Mucosa of descending colon (tissue), 3 donors: ENCODE measurements around the gene PAMR1. TPM values are rescaled to one million over a fixed set of nuclear protein-coding genes. Genes with fewer than 3 reads are reported as not detected.

Source experiments
- ATAC-seq: fragments of 200-7000 bp; cut with Tn5 transposase; one replicate; pipeline ENCODE4 v1.9.1; 2020; ENCODE audit warnings: mild to moderate bottlenecking, moderate library complexity
- DNase-seq, 3 donors: peaks; one replicate each; pipeline ENCODE4 v3.0.0-alpha.2; 2020
- H3K36me3 ChIP-seq: fragments of 200-600 bp; one replicate; pipeline ENCODE4 v1.8.0; 2021; ENCODE audit warnings: low read depth, mild to moderate bottlenecking
- H3K4me1 ChIP-seq: fragments of 200-600 bp; one replicate; pipeline ENCODE4 v1.8.0; 2021; ENCODE audit warnings: low read depth, mild to moderate bottlenecking
- H3K4me3 ChIP-seq: fragments of 200-600 bp; one replicate; pipeline ENCODE4 v1.8.0; 2021; ENCODE audit warnings: mild to moderate bottlenecking
- H3K9me3 ChIP-seq: fragments of 200-600 bp; one replicate; pipeline ENCODE4 v1.8.0; 2021; ENCODE audit warnings: mild to moderate bottlenecking
- intact Hi-C, 2 donors: fragments of 100-400 bp; cut with DNase I in 1 of 2; cut with micrococcal nuclease in 1 of 2; formaldehyde crosslinking; loops; one replicate each; pipeline versions ENCODE4 v1.11.0 to v1.11.1; 2022; cut with DNase I, micrococcal nuclease
- total RNA-seq, 3 donors: library from RNA; stranded (reverse); fragmentation: NEBNext Ultra II Directional in 2 of 3; extraction: Animal tissue kit (Norgen Biotek cat#: 25700) in 2 of 3; gene quantifications; one replicate each; pipeline versions ENCODE4 v1.2.1 to v1.2.4, GENCODE V29; 2021 to 2023
- TF ChIP-seq, protein P1 (sequence below): fragments of 200-600 bp; IDR thresholded peaks from one replicate; pipeline ENCODE4 v1.8.0; 2022; ENCODE audit warnings: antibody characterized with exemption, mild to moderate bottlenecking
- donor health status: DM: no; HTN: no; CAD: no; lungs with moderate emphysema.
- donor health status: DM: no; HTN: no; CAD: no.
- donor health status: DM: no; HTN: yes; CAD: no.

PAMR1 gene
- total RNA-seq, 3 donors from 2014 or later: 1.7 to 17.4 (median 2.3) TPM

DNA sequence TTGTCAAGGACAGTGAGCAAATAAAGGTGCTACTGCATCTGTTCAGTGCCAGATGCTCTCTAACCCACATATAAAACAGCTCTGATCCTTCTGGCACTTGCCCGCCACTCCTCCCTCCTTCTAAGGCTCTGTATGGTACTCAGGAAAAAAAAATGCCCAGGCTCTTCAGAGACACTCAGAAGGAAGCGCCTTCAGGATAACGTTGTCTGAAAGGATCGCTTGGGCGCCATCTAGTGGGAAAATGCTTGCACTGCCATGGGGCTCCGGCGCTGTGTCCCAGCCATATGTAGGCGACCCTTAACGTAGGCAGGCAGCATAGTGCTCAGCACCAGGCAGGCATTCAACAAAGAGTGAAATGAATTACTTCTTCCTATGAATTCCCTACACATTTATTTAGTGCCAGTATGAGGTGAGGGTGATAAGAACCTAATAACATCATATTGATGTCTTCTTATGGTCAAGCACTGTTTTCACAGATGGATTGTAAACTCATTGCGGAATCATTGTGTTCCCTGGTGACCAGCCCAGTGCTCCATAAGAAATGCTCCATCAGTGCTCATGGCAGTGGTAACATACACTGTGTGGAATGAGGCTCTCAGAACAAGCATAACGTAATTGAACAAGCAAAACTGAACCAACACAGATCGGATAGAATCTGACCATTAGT lies 39.6 kb downstream of the PAMR1 start:
- intact Hi-C loops: loop anchor here in 1 of 2 donors (10.0 kb wide), 1 partner anchor 561 kb away; no protein-coding TSS in a partner anchor
- DNase-seq (peak; percentile 60 to 87 (median 77)), ATAC-seq (peak; percentile 87)
- H3K4me1 ChIP-seq: no peaks in the 10 kb centered on the region
- no peak overlapping the region for H3K4me3 ChIP-seq
- H3K36me3 ChIP-seq: no peaks in the 10 kb centered on the region
- H3K9me3 ChIP-seq: no peaks in the 10 kb centered on the region
- TF ChIP-seq, protein P1, sequence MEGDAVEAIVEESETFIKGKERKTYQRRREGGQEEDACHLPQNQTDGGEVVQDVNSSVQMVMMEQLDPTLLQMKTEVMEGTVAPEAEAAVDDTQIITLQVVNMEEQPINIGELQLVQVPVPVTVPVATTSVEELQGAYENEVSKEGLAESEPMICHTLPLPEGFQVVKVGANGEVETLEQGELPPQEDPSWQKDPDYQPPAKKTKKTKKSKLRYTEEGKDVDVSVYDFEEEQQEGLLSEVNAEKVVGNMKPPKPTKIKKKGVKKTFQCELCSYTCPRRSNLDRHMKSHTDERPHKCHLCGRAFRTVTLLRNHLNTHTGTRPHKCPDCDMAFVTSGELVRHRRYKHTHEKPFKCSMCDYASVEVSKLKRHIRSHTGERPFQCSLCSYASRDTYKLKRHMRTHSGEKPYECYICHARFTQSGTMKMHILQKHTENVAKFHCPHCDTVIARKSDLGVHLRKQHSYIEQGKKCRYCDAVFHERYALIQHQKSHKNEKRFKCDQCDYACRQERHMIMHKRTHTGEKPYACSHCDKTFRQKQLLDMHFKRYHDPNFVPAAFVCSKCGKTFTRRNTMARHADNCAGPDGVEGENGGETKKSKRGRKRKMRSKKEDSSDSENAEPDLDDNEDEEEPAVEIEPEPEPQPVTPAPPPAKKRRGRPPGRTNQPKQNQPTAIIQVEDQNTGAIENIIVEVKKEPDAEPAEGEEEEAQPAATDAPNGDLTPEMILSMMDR: peak; percentile 84

DNA sequence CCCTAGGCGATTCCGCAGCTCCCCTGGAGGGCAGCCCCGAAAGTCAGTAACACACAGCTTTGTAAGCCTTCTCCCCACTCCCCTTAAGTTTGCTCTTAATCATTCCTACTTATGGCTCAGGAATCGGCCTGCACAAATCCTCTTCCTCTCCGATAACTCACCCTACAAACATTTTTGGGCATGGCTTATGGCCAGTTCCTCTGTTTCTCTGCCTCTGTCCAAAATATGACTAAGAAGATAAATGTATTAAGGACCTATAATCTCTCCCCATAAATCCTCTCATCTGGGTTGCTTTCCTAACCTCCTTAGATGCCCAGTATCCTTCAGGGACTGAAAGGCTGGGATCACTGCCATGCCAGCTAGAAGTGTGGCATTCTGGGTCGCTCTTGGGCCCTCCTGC lies 41.0 kb downstream of the PAMR1 start:
- ATAC-seq: no peak
- intact Hi-C loops: loop anchor here in 1 of 2 donors (10.0 kb wide), 1 partner anchor 560 kb away; no protein-coding TSS in a partner anchor
- Histone ChIP-seq H3K4me1 (no peaks in the 10 kb centered on the region), H3K36me3 (no peaks in the 10 kb centered on the region), H3K9me3 (no peaks in the 10 kb centered on the region), H3K4me3 (no peak overlapping the region)
- TF ChIP-seq, protein P1: no peak
- DNase-seq: no peak

DNA sequence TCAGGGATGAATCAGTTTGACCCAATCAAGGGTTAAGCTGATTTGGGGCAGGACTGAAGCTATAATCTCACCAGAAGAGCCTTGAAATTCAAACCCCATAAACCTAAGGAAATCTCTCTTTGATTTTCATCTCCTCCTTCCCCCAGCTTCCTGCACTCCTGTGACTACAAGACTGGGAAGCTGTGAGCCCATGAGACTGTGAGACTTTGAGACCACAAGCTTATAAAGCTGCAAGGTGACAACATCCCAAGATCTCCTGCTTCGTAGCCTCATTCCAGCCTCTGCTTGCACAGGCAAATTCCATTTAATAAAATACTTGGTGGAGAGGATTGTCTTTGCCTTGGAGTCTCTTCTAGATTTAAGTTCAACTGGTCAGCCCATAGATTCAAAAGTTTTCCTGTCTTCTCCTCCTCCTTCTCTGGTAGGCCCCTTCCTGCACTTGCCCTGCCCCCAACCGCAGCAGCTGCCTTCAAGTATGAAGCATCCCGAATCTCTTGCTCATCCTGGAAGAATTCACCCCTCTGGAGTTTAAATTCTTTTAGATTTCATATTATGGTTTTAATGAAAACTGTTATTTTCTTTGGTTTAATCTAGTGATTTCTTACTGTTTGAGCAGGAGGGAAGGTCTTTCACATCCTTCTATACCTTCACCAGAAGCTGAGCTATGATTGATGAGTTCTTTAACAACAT lies 42.1 kb downstream of the PAMR1 start:
- TF ChIP-seq, protein P1: no peak
- H3K9me3 ChIP-seq: no peaks in the 10 kb centered on the region
- H3K4me1 ChIP-seq: no peaks in the 10 kb centered on the region
- DNase-seq (no peak), ATAC-seq (no peak)
- no peaks in the 10 kb centered on the region for H3K36me3 ChIP-seq
- intact Hi-C loops: loop anchor here in 1 of 2 donors (10.0 kb wide), 1 partner anchor 558 kb away; no protein-coding TSS in a partner anchor
- H3K4me3 ChIP-seq: no peak overlapping the region

DNA sequence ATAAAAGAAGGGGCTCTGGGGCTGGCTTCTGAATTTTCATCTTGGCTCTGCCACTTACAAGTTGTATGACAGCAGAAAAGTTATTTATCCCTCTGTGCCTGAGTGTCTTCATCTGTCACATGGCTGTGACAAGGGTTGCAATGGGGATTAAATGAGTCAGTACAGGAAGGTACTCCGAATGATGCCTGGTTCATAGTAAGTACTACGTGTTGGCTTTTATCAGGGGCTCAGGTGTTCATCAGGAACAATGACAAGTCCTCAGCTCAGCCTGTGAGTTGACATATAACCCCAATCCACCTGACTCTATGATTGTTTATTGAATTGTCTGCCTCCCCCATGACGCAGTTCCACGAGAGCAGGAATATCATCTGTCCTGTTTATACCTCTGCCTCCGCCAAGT lies 45.7 kb downstream of the PAMR1 start:
- Histone ChIP-seq H3K4me1 (no peaks in the 10 kb centered on the region), H3K9me3 (no peaks in the 10 kb centered on the region), H3K4me3 (no peak overlapping the region), H3K36me3 (no peaks in the 10 kb centered on the region)
- DNase-seq (no peak), ATAC-seq (no peak)
- intact Hi-C loops: loop anchor here in 1 of 2 donors (10.0 kb wide), 1 partner anchor 555 kb away; no protein-coding TSS in a partner anchor
- TF ChIP-seq, protein P1: no peak

DNA sequence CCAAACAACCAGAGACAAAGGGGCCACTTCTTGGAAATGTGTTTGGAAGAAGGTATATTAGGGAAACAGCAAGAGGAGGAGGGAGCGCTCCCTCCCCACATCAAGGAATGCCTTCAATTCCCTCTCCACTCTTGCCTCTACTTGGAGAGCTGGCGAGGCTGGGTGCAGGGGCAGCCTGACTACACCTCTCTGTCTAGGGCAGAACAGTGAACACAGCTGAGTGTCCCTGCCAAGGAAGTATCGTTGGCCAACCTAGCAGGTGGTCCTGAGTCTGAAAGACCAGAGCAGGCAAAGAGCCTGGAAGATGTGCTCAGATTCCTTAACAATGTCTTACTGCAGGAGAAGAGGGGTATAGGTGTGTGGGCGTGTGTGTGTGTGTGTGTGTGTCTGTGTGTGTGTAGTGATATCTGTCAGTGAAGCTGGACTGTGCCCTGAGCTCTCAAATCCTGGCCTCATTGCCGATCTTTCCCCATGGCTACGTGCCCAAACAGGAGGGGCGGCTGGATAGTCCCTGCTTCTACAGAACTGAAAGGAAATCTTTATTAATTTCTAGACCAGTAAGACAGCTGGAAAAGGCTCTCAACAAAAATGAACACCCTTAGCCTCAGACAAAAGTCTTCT lies 46.8 kb downstream of the PAMR1 start:
- ATAC-seq: peak; percentile 64
- Histone ChIP-seq H3K4me3 (no peak overlapping the region), H3K36me3 (no peaks in the 10 kb centered on the region), H3K9me3 (no peaks in the 10 kb centered on the region), H3K4me1 (no peaks in the 10 kb centered on the region)
- DNase-seq: peak in 2 of 3 donors; percentile 32 to 45
- TF ChIP-seq, protein P1: no peak
- intact Hi-C loops: no loop called here
